HepG2 (cell line): Measurements from ENCODE around the gene VSTM1. TPM values are rescaled to one million over a fixed set of nuclear protein-coding genes. Genes with fewer than 3 reads are reported as not detected.

ENCODE experiments used
- ATAC-seq: fragments of 200-7000 bp; cut with Tn5 transposase; 3 replicates; pipeline ENCODE4 v1.9.1; 2020; ENCODE audit warnings: mild to moderate bottlenecking, moderate library complexity
- BruUV-seq: library from RNA; stranded (reverse); fragments of 400-500 nt; replicated peaks from 2 replicates; lab custom pipeline; 2021; lab: Mats Ljungman, UMichigan
- CTCF ChIA-PET: fragments of 300-600 bp; formaldehyde crosslinking; extraction: SDS; loops from one replicate; lab custom pipeline; 2021; ENCODE audit warnings: low total read pairs, inconsistent platforms, low intra/inter-chr PET ratio; lab: Yijun Ruan, JAX
- POLR2A ChIA-PET: fragments of 350-600 bp; sonication (Branson Sonifier 250); formaldehyde crosslinking; loops from one replicate; lab custom pipeline; 2020; ENCODE audit warnings: antibody characterized with exemption, inconsistent platforms; lab: Yijun Ruan, JAX
- DNase-seq: peaks from one replicate; pipeline ENCODE4 v3.0.0-alpha.2; 2015; ENCODE audit warnings: low spot score
- FAIRE-seq: peaks from 3 replicates; lab custom pipeline; 2011; peaks lifted over from hg19 to GRCh38; lab: Jason Lieb, UNC
- H2AFZ ChIP-seq: one replicate; pipeline ENCODE4 v1.6.1; 2011; ENCODE audit warnings: low read length, inconsistent platforms
- H3K27ac ChIP-seq: fragments of 300-600 bp; 3 replicates; pipeline ENCODE4 v1.8.0; 2011; ENCODE audit warnings: mixed run types, mild to moderate bottlenecking, mixed read lengths, low read length, inconsistent platforms; ENCODE audit not compliant: insufficient read depth; ENCODE audit errors: extremely low read length
- H3K27me3 ChIP-seq, 2 experiments: fragments of 200-600 bp in 1 of 2; 2 replicates in 1 of 2; 3 replicates in 1 of 2; pipeline versions ENCODE4 v1.6.0 to v1.8.0; 2011; ENCODE audit warnings: low read length in 2 of 2, mild to moderate bottlenecking in 2 of 2, moderate library complexity in 2 of 2, inconsistent platforms in 1 of 2; ENCODE audit not compliant: insufficient read depth in 2 of 2, control insufficient read depth in 1 of 2
- H3K36me3 ChIP-seq, 2 experiments: fragments of 200-600 bp in 1 of 2; replicated peaks in 1 of 2; 2 replicates in 1 of 2; 3 replicates in 1 of 2; pipeline versions ENCODE4 v1.5.1 to v1.8.0; 2011; ENCODE audit warnings: low read length in 2 of 2, inconsistent platforms in 1 of 2; ENCODE audit not compliant: insufficient read depth in 2 of 2, control insufficient read depth in 1 of 2
- H3K4me1 ChIP-seq: 2 replicates; pipeline ENCODE4 v1.5.1; 2012; ENCODE audit warnings: low read length, inconsistent platforms; ENCODE audit not compliant: insufficient read depth
- H3K4me2 ChIP-seq: 2 replicates; pipeline ENCODE4 v1.6.0; 2011; ENCODE audit warnings: low read depth, low read length, inconsistent platforms
- H3K4me3 ChIP-seq, 3 experiments: fragments of 200-600 bp in 1 of 3; sonication (generic), shearing (Covaris generic) in 1 of 3; replicated peaks in 1 of 3; 2 replicates each; pipeline ENCODE4 v1.5.1; 2011 to 2016; ENCODE audit warnings: low read length in 3 of 3, inconsistent platforms in 2 of 3, low read depth in 2 of 3, mild to moderate bottlenecking in 2 of 3, control low read depth in 1 of 3, mixed read lengths in 1 of 3; ENCODE audit not compliant: insufficient read depth in 1 of 3
- H3K79me2 ChIP-seq: one replicate; pipeline ENCODE4 v1.6.1; 2011; ENCODE audit warnings: low read length, inconsistent platforms; ENCODE audit not compliant: insufficient read depth
- H3K9ac ChIP-seq: 2 replicates; pipeline ENCODE4 v1.6.0; 2011; ENCODE audit warnings: mild to moderate bottlenecking, low read depth, low read length, inconsistent platforms; ENCODE audit not compliant: insufficient read depth
- H3K9me3 ChIP-seq: 2 replicates; pipeline ENCODE4 v1.5.1; 2012; ENCODE audit warnings: mild to moderate bottlenecking, low read length
- H4K20me1 ChIP-seq: 2 replicates; pipeline ENCODE4 v1.6.0; 2011; ENCODE audit warnings: inconsistent platforms, mild to moderate bottlenecking, low read length, moderate library complexity; ENCODE audit not compliant: insufficient read depth
- HOXA7 ChIP-seq: sonication (generic); formaldehyde crosslinking; IDR thresholded peaks from 2 replicates; pipeline ENCODE4 v1.8.1; 2022; ENCODE audit warnings: mild to moderate bottlenecking, missing genetic modification reagents, moderate library complexity
- MBNL3 ChIP-seq: fragments of 250-450 bp; sonication (Bioruptor Pico); conservative IDR thresholded peaks from 2 replicates; pipeline ENCODE4 v1.8.0; 2022; ENCODE audit warnings: mild to moderate bottlenecking, inconsistent platforms
- MEIS2 ChIP-seq: sonication (generic); formaldehyde crosslinking; IDR thresholded peaks from 2 replicates; pipeline ENCODE4 v1.9.0; 2021; ENCODE audit warnings: mild to moderate bottlenecking, missing genetic modification reagents
- REPIN1 ChIP-seq: sonication (generic); formaldehyde crosslinking; IDR thresholded peaks from 2 replicates; pipeline ENCODE4 v1.8.0; 2022; ENCODE audit warnings: missing genetic modification reagents, low read depth, mild to moderate bottlenecking, borderline replicate concordance
- RXRA ChIP-seq: sonication (generic); formaldehyde crosslinking; IDR thresholded peaks from 2 replicates; pipeline ENCODE4 v1.5.1; 2020; ENCODE audit warnings: missing genetic modification reagents
- TFDP2 ChIP-seq: sonication (generic); formaldehyde crosslinking; IDR thresholded peaks from 2 replicates; pipeline ENCODE4 v1.4.0; 2020; ENCODE audit warnings: missing genetic modification reagents
- ZBTB38 ChIP-seq: sonication (generic); formaldehyde crosslinking; IDR thresholded peaks from 2 replicates; pipeline ENCODE4 v1.5.1; 2020; ENCODE audit warnings: mild to moderate bottlenecking, missing genetic modification reagents
- ZNF263 ChIP-seq: sonication (generic); formaldehyde crosslinking; IDR thresholded peaks from 2 replicates; pipeline ENCODE4 v1.4.0; 2020; ENCODE audit warnings: missing genetic modification reagents
- ZNF264 ChIP-seq: sonication (generic); formaldehyde crosslinking; IDR thresholded peaks from 2 replicates; pipeline ENCODE4 v1.4.0; 2020; ENCODE audit warnings: missing genetic modification reagents
- ZNF350 ChIP-seq: sonication (generic); formaldehyde crosslinking; IDR thresholded peaks from 2 replicates; pipeline ENCODE4 v1.4.0; 2020; ENCODE audit warnings: mild to moderate bottlenecking, low read depth, missing genetic modification reagents, borderline replicate concordance
- ZSCAN29 ChIP-seq: sonication (generic); formaldehyde crosslinking; conservative IDR thresholded peaks from 2 replicates; pipeline ENCODE4 v1.4.0; 2020; ENCODE audit warnings: mild to moderate bottlenecking, missing genetic modification reagents
- WGBS: methylation state at CpG from one replicate; pipeline ENCODE4 v1.1.6; 2017; ENCODE audit warnings: low lambda C conversion rate; 5-methylcytosine and 5-hydroxymethylcytosine counted together
- in situ Hi-C: cut with HindIII; loops from 2 replicates; pipeline ENCODE4 v1.10.0; 2017; ENCODE audit warnings: low pct_unique_long_range_greater_than_20kb; ENCODE audit not compliant: extremely low pct_ligation_motif_present
- intact Hi-C: fragments of 100-400 bp; cut with micrococcal nuclease; formaldehyde crosslinking; loops from one replicate; pipeline ENCODE4 v1.10.0; 2022; ENCODE audit not compliant: unreplicated experiment
- polyA plus RNA-seq, 8 experiments: library from polyadenylated mRNA; depleted of rRNA in 3 of 8; stranded (reverse) in 7 of 8; unstranded in 1 of 8; fragments of >200 nt; fragmentation: Illumina TruSeq in 4 of 8; extraction: Trizol in 4 of 8; gene quantifications; 2 replicates each; pipeline versions ENCODE4 v1.2.1 to v1.2.3, GENCODE V29; 2011 to 2016; ENCODE audit warnings: low read depth in 4 of 8, missing spikeins in 1 of 8, mixed read lengths in 1 of 8; ENCODE audit not compliant: insufficient read depth in 1 of 8
- total RNA-seq, 5 experiments: library from RNA; depleted of rRNA; stranded (reverse); fragments of >200 nt; fragmentation: Illumina TruSeq; extraction: Trizol; gene quantifications; 2 replicates each; pipeline ENCODE4 v1.2.3, GENCODE V29; 2016; ENCODE audit warnings: low read depth in 1 of 5
- TF ChIP-seq, protein P1 (sequence below): sonication (generic); formaldehyde crosslinking; IDR thresholded peaks from 2 replicates; pipeline ENCODE4 v1.4.0; 2020; ENCODE audit warnings: missing genetic modification reagents, mild to moderate bottlenecking, borderline replicate concordance
- TF ChIP-seq, protein P2 (sequence below): sonication (generic); formaldehyde crosslinking; IDR thresholded peaks from 2 replicates; pipeline ENCODE4 v1.4.0; 2020; ENCODE audit warnings: missing genetic modification reagents
- TF ChIP-seq, protein P3 (sequence below): sonication (generic); formaldehyde crosslinking; IDR thresholded peaks from 2 replicates; pipeline ENCODE4 v1.4.0; 2020; ENCODE audit warnings: mild to moderate bottlenecking, missing genetic modification reagents

VSTM1 gene
- total and polyA plus RNA-seq, 2 of the 13 experiments (the other 11 are each of a cell fraction or from before 2014, with no cell fraction given) = not detected

GRCh38 chr19:54094426-54095000 is 30.8 kb upstream of the VSTM1 start:
- Histone ChIP-seq H3K27me3 (peaks cover 0 to 16% of the 10 kb centered on the region in 2 experiments; a peak in 1 of 5 replicates), H3K4me3 (no peak overlapping the region), H3K9me3 (no peaks in the 10 kb centered on the region), H3K36me3 (no peaks in the 10 kb centered on the region), H3K27ac (no peak overlapping the region), H2AFZ (no peak overlapping the region), H4K20me1 (no peaks in the 10 kb centered on the region), H3K4me1 (peaks cover 18% of the 10 kb centered on the region), H3K4me2 (no peak overlapping the region), H3K9ac (no peak overlapping the region), H3K79me2 (no peaks in the 10 kb centered on the region)
- no peak for FAIRE-seq
- no TSS peak for BruUV-seq
- TF ChIP-seq, protein P1, sequence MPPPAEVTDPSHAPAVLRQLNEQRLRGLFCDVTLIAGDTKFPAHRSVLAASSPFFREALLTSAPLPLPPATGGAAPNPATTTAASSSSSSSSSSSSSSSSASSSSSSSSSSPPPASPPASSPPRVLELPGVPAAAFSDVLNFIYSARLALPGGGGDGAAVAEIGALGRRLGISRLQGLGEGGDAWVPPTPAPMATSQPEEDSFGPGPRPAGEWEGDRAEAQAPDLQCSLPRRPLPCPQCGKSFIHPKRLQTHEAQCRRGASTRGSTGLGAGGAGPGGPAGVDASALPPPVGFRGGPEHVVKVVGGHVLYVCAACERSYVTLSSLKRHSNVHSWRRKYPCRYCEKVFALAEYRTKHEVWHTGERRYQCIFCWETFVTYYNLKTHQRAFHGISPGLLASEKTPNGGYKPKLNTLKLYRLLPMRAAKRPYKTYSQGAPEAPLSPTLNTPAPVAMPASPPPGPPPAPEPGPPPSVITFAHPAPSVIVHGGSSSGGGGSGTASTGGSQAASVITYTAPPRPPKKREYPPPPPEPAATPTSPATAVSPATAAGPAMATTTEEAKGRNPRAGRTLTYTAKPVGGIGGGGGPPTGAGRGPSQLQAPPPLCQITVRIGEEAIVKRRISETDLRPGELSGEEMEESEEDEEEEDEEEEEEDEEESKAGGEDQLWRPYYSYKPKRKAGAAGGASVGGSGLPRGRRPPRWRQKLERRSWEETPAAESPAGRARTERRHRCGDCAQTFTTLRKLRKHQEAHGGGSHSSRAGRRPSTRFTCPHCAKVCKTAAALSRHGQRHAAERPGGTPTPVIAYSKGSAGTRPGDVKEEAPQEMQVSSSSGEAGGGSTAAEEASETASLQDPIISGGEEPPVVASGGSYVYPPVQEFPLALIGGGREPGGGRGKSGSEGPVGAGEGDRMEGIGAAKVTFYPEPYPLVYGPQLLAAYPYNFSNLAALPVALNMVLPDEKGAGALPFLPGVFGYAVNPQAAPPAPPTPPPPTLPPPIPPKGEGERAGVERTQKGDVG (CRISPR knock-in tag) = no peak
- TF ChIP-seq ZSCAN29 (CRISPR knock-in tag) (no peak), ZNF264 (no peak), ZNF350 (CRISPR knock-in tag) (no peak), REPIN1 (no peak), MBNL3 (no peak), TFDP2 (no peak), MEIS2 (CRISPR knock-in tag) (no peak), ZBTB38 (CRISPR knock-in tag) (no peak), ZNF263 (CRISPR knock-in tag) (no peak), HOXA7 (CRISPR knock-in tag) (no peak), RXRA (no peak)
- TF ChIP-seq, protein P2, sequence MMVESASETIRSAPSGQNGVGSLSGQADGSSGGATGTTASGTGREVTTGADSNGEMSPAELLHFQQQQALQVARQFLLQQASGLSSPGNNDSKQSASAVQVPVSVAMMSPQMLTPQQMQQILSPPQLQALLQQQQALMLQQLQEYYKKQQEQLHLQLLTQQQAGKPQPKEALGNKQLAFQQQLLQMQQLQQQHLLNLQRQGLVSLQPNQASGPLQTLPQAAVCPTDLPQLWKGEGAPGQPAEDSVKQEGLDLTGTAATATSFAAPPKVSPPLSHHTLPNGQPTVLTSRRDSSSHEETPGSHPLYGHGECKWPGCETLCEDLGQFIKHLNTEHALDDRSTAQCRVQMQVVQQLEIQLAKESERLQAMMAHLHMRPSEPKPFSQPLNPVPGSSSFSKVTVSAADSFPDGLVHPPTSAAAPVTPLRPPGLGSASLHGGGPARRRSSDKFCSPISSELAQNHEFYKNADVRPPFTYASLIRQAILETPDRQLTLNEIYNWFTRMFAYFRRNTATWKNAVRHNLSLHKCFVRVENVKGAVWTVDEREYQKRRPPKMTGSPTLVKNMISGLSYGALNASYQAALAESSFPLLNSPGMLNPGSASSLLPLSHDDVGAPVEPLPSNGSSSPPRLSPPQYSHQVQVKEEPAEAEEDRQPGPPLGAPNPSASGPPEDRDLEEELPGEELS (CRISPR knock-in tag) = no peak
- TF ChIP-seq, protein P3, sequence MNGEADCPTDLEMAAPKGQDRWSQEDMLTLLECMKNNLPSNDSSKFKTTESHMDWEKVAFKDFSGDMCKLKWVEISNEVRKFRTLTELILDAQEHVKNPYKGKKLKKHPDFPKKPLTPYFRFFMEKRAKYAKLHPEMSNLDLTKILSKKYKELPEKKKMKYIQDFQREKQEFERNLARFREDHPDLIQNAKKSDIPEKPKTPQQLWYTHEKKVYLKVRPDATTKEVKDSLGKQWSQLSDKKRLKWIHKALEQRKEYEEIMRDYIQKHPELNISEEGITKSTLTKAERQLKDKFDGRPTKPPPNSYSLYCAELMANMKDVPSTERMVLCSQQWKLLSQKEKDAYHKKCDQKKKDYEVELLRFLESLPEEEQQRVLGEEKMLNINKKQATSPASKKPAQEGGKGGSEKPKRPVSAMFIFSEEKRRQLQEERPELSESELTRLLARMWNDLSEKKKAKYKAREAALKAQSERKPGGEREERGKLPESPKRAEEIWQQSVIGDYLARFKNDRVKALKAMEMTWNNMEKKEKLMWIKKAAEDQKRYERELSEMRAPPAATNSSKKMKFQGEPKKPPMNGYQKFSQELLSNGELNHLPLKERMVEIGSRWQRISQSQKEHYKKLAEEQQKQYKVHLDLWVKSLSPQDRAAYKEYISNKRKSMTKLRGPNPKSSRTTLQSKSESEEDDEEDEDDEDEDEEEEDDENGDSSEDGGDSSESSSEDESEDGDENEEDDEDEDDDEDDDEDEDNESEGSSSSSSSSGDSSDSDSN = no peak
- in situ Hi-C loops = no loop called here
- intact Hi-C loops = no loop called here
- 73% methylated on average over 17 of the region's 17 CpGs for WGBS
- ChIA-PET POLR2A (interaction anchor here (1.4 kb wide), 1 partner anchor 21 kb away, joined by 3 read pairs; the partner anchor contains the start of genes PRPF31 and TFPT), CTCF (no interaction called here)
- no peak for DNase-seq
- ATAC-seq = no peak
